Smooth muscle cell (in vitro differentiated cells): ENCODE results near the gene PDE4D. TPM values are rescaled to one million over a fixed set of nuclear protein-coding genes. Genes with fewer than 3 reads are reported as not detected.

Source experiments
- DNase-seq: peaks from one replicate; lab custom pipeline; 2025; ENCODE audit not compliant: unreplicated experiment; lab: John Stamatoyannopoulos, UW
- H2AFZ ChIP-seq: fragments of 200-600 bp; sonication (generic); 2 replicates; pipeline ENCODE4 v1.6.0; 2016; ENCODE audit warnings: antibody characterized with exemption, low read depth, mild to moderate bottlenecking
- H3F3A ChIP-seq: fragments of 200-600 bp; sonication (generic); 2 replicates; pipeline ENCODE4 v1.6.0; 2017; ENCODE audit warnings: antibody characterized with exemption, low read depth
- H3K27ac ChIP-seq: fragments of 200-600 bp; sonication (generic); 2 replicates; pipeline ENCODE4 v1.5.1; 2016; ENCODE audit warnings: low read depth, mild to moderate bottlenecking
- H3K27me3 ChIP-seq: fragments of 200-600 bp; sonication (generic); 2 replicates; pipeline ENCODE4 v1.6.1; 2016; ENCODE audit warnings: low read depth, mild to moderate bottlenecking
- H3K36me3 ChIP-seq: fragments of 200-600 bp; sonication (generic); 2 replicates; pipeline ENCODE4 v1.5.1; 2016; ENCODE audit warnings: low read depth
- H3K4me1 ChIP-seq: fragments of 200-600 bp; sonication (generic); 2 replicates; pipeline ENCODE4 v1.5.1; 2016; ENCODE audit warnings: low read depth
- H3K4me2 ChIP-seq: fragments of 200-600 bp; sonication (generic); 2 replicates; pipeline ENCODE4 v1.6.0; 2016; ENCODE audit warnings: mild to moderate bottlenecking
- H3K4me3 ChIP-seq: fragments of 200-600 bp; sonication (generic); 2 replicates; pipeline ENCODE4 v1.5.1; 2016; ENCODE audit warnings: mild to moderate bottlenecking
- H3K79me2 ChIP-seq: fragments of 200-600 bp; sonication (generic); 2 replicates; pipeline ENCODE4 v1.6.0; 2016; ENCODE audit warnings: low read depth, mild to moderate bottlenecking
- H3K9ac ChIP-seq: fragments of 200-600 bp; sonication (generic); 2 replicates; pipeline ENCODE4 v1.6.0; 2016; ENCODE audit warnings: low read depth
- H3K9me3 ChIP-seq: fragments of 200-600 bp; sonication (generic); replicated peaks from 2 replicates; pipeline ENCODE4 v1.5.1; 2016; ENCODE audit warnings: low read depth
- H4K20me1 ChIP-seq: fragments of 200-600 bp; sonication (generic); 2 replicates; pipeline ENCODE4 v1.6.0; 2016; ENCODE audit warnings: low read depth
- WGBS: methylation state at CpG from one replicate; pipeline ENCODE4 v1.1.7; 2016; ENCODE audit warnings: low lambda C conversion rate; 5-methylcytosine and 5-hydroxymethylcytosine counted together
- polyA plus RNA-seq: library from polyadenylated mRNA; unstranded; fragments of >200 nt; fragmentation: Nextera tagmentation; extraction: Ambion mirVana; gene quantifications from 2 replicates; pipeline ENCODE4 v1.2.1, GENCODE V29; 2016
- total RNA-seq: library from RNA; depleted of rRNA; stranded (reverse); fragments of >200 nt; gene quantifications from 2 replicates; pipeline ENCODE4 v1.2.3, GENCODE V29; 2014
- TF ChIP-seq, protein P1 (sequence below): fragments of 200-600 bp; sonication (generic); IDR thresholded peaks from 2 replicates; pipeline ENCODE4 v1.5.1; 2017; ENCODE audit warnings: borderline replicate concordance, mild to moderate bottlenecking, antibody characterized with exemption; ENCODE audit not compliant: insufficient read depth, poor library complexity, severe bottlenecking

Gene PDE4D
- total and polyA plus RNA-seq, 2 experiments from 2014 or later, result 16.4 to 61.0 TPM

DNA sequence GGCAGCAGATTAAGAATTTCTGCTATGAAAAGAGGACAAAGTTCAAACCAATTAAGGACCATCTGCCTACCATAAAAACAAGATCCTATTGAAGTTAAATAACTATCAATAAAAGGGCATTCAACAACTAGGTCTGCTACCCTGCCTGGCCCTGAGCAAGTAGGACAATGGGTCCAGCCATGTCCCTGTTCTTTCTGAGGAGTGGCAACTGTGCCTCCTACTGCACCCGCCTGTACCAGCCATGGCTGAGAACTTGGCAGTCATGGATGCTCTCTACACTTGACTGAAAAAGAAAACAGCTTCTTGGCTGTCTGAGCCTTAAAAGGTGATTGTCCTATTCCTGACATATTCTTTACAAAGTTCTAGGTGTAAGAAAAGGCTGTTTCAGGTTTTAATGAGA lies 652.4 kb downstream of the PDE4D start:
- H3K9ac ChIP-seq, result no peak overlapping the region
- no peak overlapping the region for H2AFZ ChIP-seq
- DNase-seq, result no peak
- no peak overlapping the region for H3K4me2 ChIP-seq
- peaks cover 6% of the 10 kb centered on the region for H3F3A ChIP-seq
- H3K27ac ChIP-seq, result no peak overlapping the region
- TF ChIP-seq, protein P1, sequence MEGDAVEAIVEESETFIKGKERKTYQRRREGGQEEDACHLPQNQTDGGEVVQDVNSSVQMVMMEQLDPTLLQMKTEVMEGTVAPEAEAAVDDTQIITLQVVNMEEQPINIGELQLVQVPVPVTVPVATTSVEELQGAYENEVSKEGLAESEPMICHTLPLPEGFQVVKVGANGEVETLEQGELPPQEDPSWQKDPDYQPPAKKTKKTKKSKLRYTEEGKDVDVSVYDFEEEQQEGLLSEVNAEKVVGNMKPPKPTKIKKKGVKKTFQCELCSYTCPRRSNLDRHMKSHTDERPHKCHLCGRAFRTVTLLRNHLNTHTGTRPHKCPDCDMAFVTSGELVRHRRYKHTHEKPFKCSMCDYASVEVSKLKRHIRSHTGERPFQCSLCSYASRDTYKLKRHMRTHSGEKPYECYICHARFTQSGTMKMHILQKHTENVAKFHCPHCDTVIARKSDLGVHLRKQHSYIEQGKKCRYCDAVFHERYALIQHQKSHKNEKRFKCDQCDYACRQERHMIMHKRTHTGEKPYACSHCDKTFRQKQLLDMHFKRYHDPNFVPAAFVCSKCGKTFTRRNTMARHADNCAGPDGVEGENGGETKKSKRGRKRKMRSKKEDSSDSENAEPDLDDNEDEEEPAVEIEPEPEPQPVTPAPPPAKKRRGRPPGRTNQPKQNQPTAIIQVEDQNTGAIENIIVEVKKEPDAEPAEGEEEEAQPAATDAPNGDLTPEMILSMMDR, result no peak
- no peak overlapping the region for H3K4me3 ChIP-seq
- H3K9me3 ChIP-seq, result no peaks in the 10 kb centered on the region
- no peaks in the 10 kb centered on the region for H3K79me2 ChIP-seq
- H3K4me1 ChIP-seq, result peaks cover 8% of the 10 kb centered on the region
- H3K27me3 ChIP-seq, result no peaks in the 10 kb centered on the region
- H4K20me1 ChIP-seq, result peaks cover 24% of the 10 kb centered on the region
- WGBS, result 100% methylated on average over 1 of the region's 1 CpG
- H3K36me3 ChIP-seq, result no peaks in the 10 kb centered on the region

DNA sequence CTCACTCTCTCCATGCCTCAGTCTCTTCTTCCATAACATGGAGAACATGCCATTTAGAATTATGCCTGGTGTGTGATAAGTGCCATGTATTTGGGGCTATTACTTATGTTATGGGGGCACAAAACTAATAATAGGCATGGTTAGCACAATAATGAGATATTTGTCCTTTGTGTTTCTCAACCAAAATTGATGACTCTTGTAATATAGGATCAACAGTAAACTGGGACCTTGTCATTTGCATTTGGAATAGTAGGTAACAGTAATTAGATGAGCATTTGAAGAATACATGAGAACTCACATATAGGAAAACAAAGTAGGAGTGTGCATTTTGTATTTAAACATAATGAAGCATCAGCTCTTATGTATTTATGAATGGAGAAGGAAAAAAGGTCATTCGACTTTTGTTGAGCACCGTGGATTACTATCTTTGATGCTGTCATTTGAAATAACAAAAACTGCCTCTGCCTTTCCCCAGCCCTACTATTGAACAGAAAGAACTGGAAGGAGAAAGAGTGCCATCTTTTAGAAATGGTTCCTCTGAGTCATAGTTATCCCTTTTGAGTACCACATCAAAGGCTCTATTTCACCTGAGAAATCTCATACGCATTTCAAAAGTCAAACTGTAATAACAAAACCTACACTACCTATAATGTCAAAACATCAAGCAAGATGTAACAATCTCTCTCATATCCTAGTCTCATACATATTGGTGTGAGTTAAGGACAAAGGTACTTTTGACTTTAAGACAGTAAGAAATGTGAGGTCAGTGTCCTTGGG lies 655.2 kb downstream of the PDE4D start:
- no peak overlapping the region for H3K27ac ChIP-seq

GRCh38 chr5:59236986-59237385 lies 656.5 kb downstream of the PDE4D start:
- no peak for DNase-seq
- Histone ChIP-seq H3K4me3 (no peak overlapping the region), H3K79me2 (no peaks in the 10 kb centered on the region), H3K4me1 (no peaks in the 10 kb centered on the region), H3F3A (no peaks in the 10 kb centered on the region), H3K27ac (no peak overlapping the region), H4K20me1 (peaks cover 24% of the 10 kb centered on the region), H3K9ac (no peak overlapping the region), H2AFZ (no peak overlapping the region), H3K4me2 (no peak overlapping the region), H3K36me3 (no peaks in the 10 kb centered on the region), H3K27me3 (no peaks in the 10 kb centered on the region), H3K9me3 (no peaks in the 10 kb centered on the region)
- TF ChIP-seq, protein P1, result no peak

More for the DNA sequence above, 655.2 kb downstream of the PDE4D start:
- TF ChIP-seq, protein P1, result no peak
- 67% methylated on average over 3 of the region's 3 CpGs for WGBS
- H3K79me2 ChIP-seq, result no peaks in the 10 kb centered on the region
- H4K20me1 ChIP-seq, result peaks cover 22% of the 10 kb centered on the region
- no peaks in the 10 kb centered on the region for H3K4me1 ChIP-seq
- no peaks in the 10 kb centered on the region for H3F3A ChIP-seq
- H3K36me3 ChIP-seq, result no peaks in the 10 kb centered on the region
- H3K4me3 ChIP-seq, result no peak overlapping the region
- no peaks in the 10 kb centered on the region for H3K9me3 ChIP-seq
- H2AFZ ChIP-seq, result no peak overlapping the region
- no peak overlapping the region for H3K9ac ChIP-seq
- no peak for DNase-seq
- H3K27me3 ChIP-seq, result no peaks in the 10 kb centered on the region
- H3K4me2 ChIP-seq, result no peak overlapping the region

DNA sequence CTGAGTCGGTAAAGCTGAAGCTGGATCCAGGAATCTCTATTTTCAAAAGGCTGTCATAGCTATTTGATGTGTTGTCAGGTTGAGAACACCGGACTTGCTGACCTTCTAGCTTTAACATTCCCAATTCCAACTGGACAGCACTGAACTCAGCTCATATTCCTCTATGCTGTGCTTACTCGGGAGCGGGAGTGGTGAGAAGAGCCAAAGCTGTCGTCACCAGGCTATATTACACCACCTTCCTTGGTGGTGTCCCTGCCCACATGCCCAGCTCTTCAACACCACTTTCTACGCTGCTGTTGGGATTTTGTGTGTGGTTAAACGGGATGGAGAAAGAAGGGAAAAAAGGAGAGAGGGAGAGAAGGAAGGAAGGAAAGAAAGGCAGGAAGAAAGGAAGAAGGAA lies 657.1 kb downstream of the PDE4D start:
- no peaks in the 10 kb centered on the region for H3K27me3 ChIP-seq
- no peaks in the 10 kb centered on the region for H3F3A ChIP-seq
- H3K79me2 ChIP-seq, result no peaks in the 10 kb centered on the region
- H3K36me3 ChIP-seq, result no peaks in the 10 kb centered on the region
- peaks cover 27% of the 10 kb centered on the region for H4K20me1 ChIP-seq
- H3K4me2 ChIP-seq, result no peak overlapping the region
- no peak overlapping the region for H3K4me3 ChIP-seq
- no peak overlapping the region for H3K9ac ChIP-seq
- TF ChIP-seq, protein P1, result no peak
- no peak overlapping the region for H2AFZ ChIP-seq
- H3K27ac ChIP-seq, result no peak overlapping the region
- H3K4me1 ChIP-seq, result no peaks in the 10 kb centered on the region
- no peaks in the 10 kb centered on the region for H3K9me3 ChIP-seq
- DNase-seq, result no peak
- WGBS, result 86% methylated on average over 7 of the region's 7 CpGs
